MCF 10A (cell line): ENCODE results near the gene LDLRAP1. TPM values are rescaled to one million over a fixed set of nuclear protein-coding genes. Genes with fewer than 3 reads are reported as not detected.

Experiments
- BruUV-seq: library from RNA; stranded (reverse); fragments of 400-500 nt; replicated peaks from 2 replicates; lab custom pipeline; 2021; lab: Mats Ljungman, UMichigan
- CTCF ChIA-PET: fragments of 300-600 bp; sonication (Branson Sonifier 250); formaldehyde crosslinking; extraction: SDS; loops from one replicate; lab custom pipeline; 2021; ENCODE audit warnings: antibody characterized with exemption, inconsistent platforms; lab: Yijun Ruan, JAX
- POLR2A ChIA-PET: fragments of 300-600, 350-650 bp; sonication (Branson Sonifier 250); formaldehyde crosslinking; extraction: SDS; loops from one replicate; lab custom pipeline; 2020; ENCODE audit warnings: antibody characterized with exemption, inconsistent platforms; lab: Yijun Ruan, JAX
- DNase-seq: peaks from one replicate; pipeline ENCODE4 v3.0.0-alpha.2; 2018; ENCODE audit not compliant: unreplicated experiment
- H3K27ac Mint-ChIP-seq: one replicate; pipeline ENCODE4 v1.8.0; 2022; ENCODE audit warnings: mild to moderate bottlenecking, low read depth, mixed read lengths; ENCODE audit not compliant: unreplicated experiment
- H3K27me3 Mint-ChIP-seq: one replicate; pipeline ENCODE4 v1.8.0; 2022; ENCODE audit warnings: mixed read lengths; ENCODE audit not compliant: insufficient read depth, unreplicated experiment
- H3K36me3 Mint-ChIP-seq: one replicate; pipeline ENCODE4 v1.8.0; 2022; ENCODE audit warnings: mild to moderate bottlenecking, moderate library complexity, mixed read lengths; ENCODE audit not compliant: insufficient read depth, unreplicated experiment
- H3K4me1 Mint-ChIP-seq: one replicate; pipeline ENCODE4 v1.8.0; 2022; ENCODE audit warnings: mixed read lengths; ENCODE audit not compliant: insufficient read depth, unreplicated experiment
- H3K4me3 Mint-ChIP-seq: one replicate; pipeline ENCODE4 v1.8.0; 2022; ENCODE audit warnings: mild to moderate bottlenecking, moderate library complexity, mixed read lengths; ENCODE audit not compliant: unreplicated experiment
- H3K9me3 Mint-ChIP-seq: one replicate; pipeline ENCODE4 v1.8.0; 2022; ENCODE audit warnings: mixed read lengths; ENCODE audit not compliant: unreplicated experiment
- CTCF ChIP-seq: fragments of 200-600 bp; IDR thresholded peaks from one replicate; pipeline ENCODE4 v1.8.0; 2022; ENCODE audit warnings: antibody characterized with exemption, mild to moderate bottlenecking; ENCODE audit not compliant: unreplicated experiment
- intact Hi-C: fragments of 100-400 bp; cut with micrococcal nuclease; formaldehyde crosslinking; loops from 2 replicates; pipeline ENCODE4 v1.14.1; 2022
- total RNA-seq: library from RNA; stranded (reverse); gene quantifications from 2 replicates; pipeline ENCODE4 v1.2.3, GENCODE V29; 2022

LDLRAP1 gene
- total RNA-seq, 1 experiment from 2014 or later = 10.3 TPM

- intact Hi-C loops = no loop called here
- POLR2A ChIA-PET = interaction anchor here (1.1 to 1.4 kb wide), 4 partner anchors 11 to 108 kb away, joined by 3 to 9 read pairs (median 4); no protein-coding TSS in a partner anchor
These were observed 898 bp downstream of the LDLRAP1 start for GRCh38 chr1:25544243-25544764.

GRCh38 chr1:25544819-25545218, 1.4 kb downstream of the LDLRAP1 start:
- Mint-ChIP-seq H3K36me3 (no peaks in the 10 kb centered on the region), H3K9me3 (no peaks in the 10 kb centered on the region), H3K4me1 (peaks cover 19% of the 10 kb centered on the region), H3K27me3 (no peaks in the 10 kb centered on the region), H3K4me3 (peak overlapping the region; percentile 73), H3K27ac (peak overlapping the region; percentile 79)
- ChIA-PET POLR2A (interaction anchor here (1.1 kb wide), 1 partner anchor 108 kb away, joined by 3 read pairs; no protein-coding TSS in a partner anchor), CTCF (no interaction called here)
- TF ChIP-seq CTCF = no peak
- BruUV-seq = no TSS peak
- peak; percentile 49 for DNase-seq
- intact Hi-C loops = no loop called here

More at GRCh38 chr1:25544243-25544764, 898 bp downstream of the LDLRAP1 start:
- CTCF ChIA-PET = no interaction called here
- H3K27me3 Mint-ChIP-seq = no peaks in the 10 kb centered on the region
- no peak for TF ChIP-seq CTCF
- H3K4me1 Mint-ChIP-seq = peaks cover 14% of the 10 kb centered on the region
- H3K4me3 Mint-ChIP-seq = peak overlapping the region; percentile 73
- peak overlapping the region; percentile 79 for H3K27ac Mint-ChIP-seq
- no peaks in the 10 kb centered on the region for H3K9me3 Mint-ChIP-seq
- no peak for DNase-seq
- BruUV-seq = no TSS peak
- no peaks in the 10 kb centered on the region for H3K36me3 Mint-ChIP-seq

- peak overlapping the region; percentile 73 for H3K4me3 Mint-ChIP-seq
- CTCF ChIA-PET = no interaction called here
- peaks cover 29% of the 10 kb centered on the region for H3K4me1 Mint-ChIP-seq
- BruUV-seq = no TSS peak
- POLR2A ChIA-PET = no interaction called here
- no peak overlapping the region for H3K27ac Mint-ChIP-seq
- no peak for DNase-seq
- intact Hi-C loops = no loop called here
- TF ChIP-seq CTCF = no peak
- no peaks in the 10 kb centered on the region for H3K27me3 Mint-ChIP-seq
- no peaks in the 10 kb centered on the region for H3K9me3 Mint-ChIP-seq
- H3K36me3 Mint-ChIP-seq = no peaks in the 10 kb centered on the region
These were observed 2.4 kb downstream of the LDLRAP1 start for GRCh38 chr1:25545767-25546166.

GRCh38 chr1:25546193-25546592, 2.8 kb downstream of the LDLRAP1 start:
- H3K4me3 Mint-ChIP-seq = no peak overlapping the region
- H3K36me3 Mint-ChIP-seq = no peaks in the 10 kb centered on the region
- DNase-seq = no peak
- intact Hi-C loops = no loop called here
- no peaks in the 10 kb centered on the region for H3K9me3 Mint-ChIP-seq
- ChIA-PET CTCF (interaction anchor here (0.9 kb wide), 1 partner anchor 26 kb away, joined by 4 read pairs; no protein-coding TSS in a partner anchor), POLR2A (interaction anchor here (1.3 kb wide), 1 partner anchor 20 kb away, joined by 3 read pairs; no protein-coding TSS in a partner anchor)
- no peaks in the 10 kb centered on the region for H3K27me3 Mint-ChIP-seq
- no TSS peak for BruUV-seq
- TF ChIP-seq CTCF = no peak
- peaks cover 31% of the 10 kb centered on the region for H3K4me1 Mint-ChIP-seq
- no peak overlapping the region for H3K27ac Mint-ChIP-seq
